ENCODE measurements around the gene POLR2H. TPM values are rescaled to one million over a fixed set of nuclear protein-coding genes. Genes with fewer than 3 reads are reported as not detected.
A peak's percentile ranks its signal among the peaks of the same experiment; 100 is the strongest.

The POLR2H gene
- total and polyA plus RNA-seq, 2 experiments from 2014 or later: 66.3 to 81.2 TPM

GRCh38 chr3:184389935-184390528 lies 28.5 kb downstream of the POLR2H start:
- no peaks in the 10 kb centered on the region for H3K9me3 ChIP-seq (ENCODE audit: low read depth)
- no peaks in the 10 kb centered on the region for H3K4me1 ChIP-seq (ENCODE audit: insufficient read depth)
- no peak for DNase-seq
- H4K20me1 ChIP-seq (ENCODE audit: insufficient read depth): no peaks in the 10 kb centered on the region
- H3K4me2 ChIP-seq (ENCODE audit: unreplicated experiment): no peak overlapping the region
- peaks cover 6% of the 10 kb centered on the region; the same call in 1 of the 2 replicates for H3K27me3 ChIP-seq (replicated peaks; ENCODE audit: insufficient read depth)
- in situ Hi-C loops (cut with MboI): no loop called here
- H3K4me3 ChIP-seq: no peak overlapping the region
- 69 to 80% methylated on average over 5 of the region's 5 CpGs for WGBS, 2 experiments (ENCODE audit: low coverage in 1 of 2, low lambda C conversion rate in 2 of 2, missing lambda C conversion rate in 2 of 2)
- no peaks in the 10 kb centered on the region for H3F3A ChIP-seq (ENCODE audit: insufficient read depth)
- no peaks in the 10 kb centered on the region for H3K36me3 ChIP-seq (ENCODE audit: low read depth)
- H3K9ac ChIP-seq: no peak overlapping the region
- no peak overlapping the region for H3K27ac ChIP-seq
- H3K9me2 ChIP-seq (ENCODE audit: insufficient read depth): no peaks in the 10 kb centered on the region
- no peak overlapping the region for H2AFZ ChIP-seq
- no peak for TF ChIP-seq EZH2 (IDR thresholded peaks at IDR 0.05; ENCODE audit: insufficient read depth, poor library complexity, severe bottlenecking)
- TF ChIP-seq EZH2phosphoT487 (IDR thresholded peaks at IDR 0.05; ENCODE audit: insufficient read depth, low read depth): no peak
- H3K79me2 ChIP-seq (ENCODE audit: insufficient read depth): no peaks in the 10 kb centered on the region

- no peaks in the 10 kb centered on the region for H3F3A ChIP-seq (ENCODE audit: insufficient read depth)
- no peak overlapping the region for H3K4me2 ChIP-seq (ENCODE audit: unreplicated experiment)
- no peaks in the 10 kb centered on the region for H3K9me2 ChIP-seq (ENCODE audit: insufficient read depth)
- no peaks in the 10 kb centered on the region for H3K4me1 ChIP-seq (ENCODE audit: insufficient read depth)
- H3K36me3 ChIP-seq (ENCODE audit: low read depth): no peaks in the 10 kb centered on the region
- no peaks in the 10 kb centered on the region for H3K79me2 ChIP-seq (ENCODE audit: insufficient read depth)
- H3K9ac ChIP-seq: no peak overlapping the region
- WGBS, 2 experiments (ENCODE audit: low coverage in 1 of 2, low lambda C conversion rate in 2 of 2, missing lambda C conversion rate in 2 of 2): 67 to 83% methylated on average over 3 of the region's 3 CpGs
- no peaks in the 10 kb centered on the region for H4K20me1 ChIP-seq (ENCODE audit: insufficient read depth)
- peak; percentile 16 for DNase-seq
- TF ChIP-seq EZH2phosphoT487 (IDR thresholded peaks at IDR 0.05; ENCODE audit: insufficient read depth, low read depth) (no peak), EZH2 (IDR thresholded peaks at IDR 0.05; ENCODE audit: insufficient read depth, poor library complexity, severe bottlenecking) (no peak)
- no peak overlapping the region for H3K4me3 ChIP-seq
- no peaks in the 10 kb centered on the region for H3K9me3 ChIP-seq (ENCODE audit: low read depth)
- in situ Hi-C loops (cut with MboI): no loop called here
- peaks cover 6% of the 10 kb centered on the region; the same call in 1 of the 2 replicates for H3K27me3 ChIP-seq (replicated peaks; ENCODE audit: insufficient read depth)
- H3K27ac ChIP-seq: no peak overlapping the region
- no peak overlapping the region for H2AFZ ChIP-seq
Observed at GRCh38 chr3:184391266-184391665, 29.8 kb downstream of the POLR2H start.

- 68 to 70% methylated on average over 5 of the region's 5 CpGs for WGBS, 2 experiments (ENCODE audit: low coverage in 1 of 2, low lambda C conversion rate in 2 of 2, missing lambda C conversion rate in 2 of 2)
Observed at GRCh38 chr3:184395320-184395660, 33.8 kb downstream of the POLR2H start.

GRCh38 chr3:184399410-184399809 lies 37.9 kb downstream of the POLR2H start:
- Histone ChIP-seq H3F3A (ENCODE audit: insufficient read depth) (no peaks in the 10 kb centered on the region), H3K36me3 (ENCODE audit: low read depth) (no peaks in the 10 kb centered on the region), H3K79me2 (ENCODE audit: insufficient read depth) (no peaks in the 10 kb centered on the region), H2AFZ (no peak overlapping the region), H3K9me3 (ENCODE audit: low read depth) (no peaks in the 10 kb centered on the region), H3K9me2 (ENCODE audit: insufficient read depth) (no peaks in the 10 kb centered on the region), H3K4me1 (ENCODE audit: insufficient read depth) (peaks cover 4% of the 10 kb centered on the region), H3K4me2 (ENCODE audit: unreplicated experiment) (peak overlapping the region; percentile 22), H3K27me3 (replicated peaks; ENCODE audit: insufficient read depth) (peaks cover 5% of the 10 kb centered on the region; the same call in 1 of the 2 replicates), H3K27ac (no peak overlapping the region), H3K4me3 (no peak overlapping the region), H3K9ac (no peak overlapping the region), H4K20me1 (ENCODE audit: insufficient read depth) (no peaks in the 10 kb centered on the region)
- TF ChIP-seq EZH2 (IDR thresholded peaks at IDR 0.05; ENCODE audit: insufficient read depth, poor library complexity, severe bottlenecking) (no peak), EZH2phosphoT487 (IDR thresholded peaks at IDR 0.05; ENCODE audit: insufficient read depth, low read depth) (no peak)
- 17 to 19% methylated on average over 8 to 9 of the region's 9 CpGs for WGBS, 2 experiments (ENCODE audit: low coverage in 1 of 2, low lambda C conversion rate in 2 of 2, missing lambda C conversion rate in 2 of 2)
- peak; percentile 96 for DNase-seq
- in situ Hi-C loops (cut with MboI): no loop called here

More at GRCh38 chr3:184395320-184395660, 33.8 kb downstream of the POLR2H start:
- no peaks in the 10 kb centered on the region for H3K79me2 ChIP-seq (ENCODE audit: insufficient read depth)
- H3K4me2 ChIP-seq (ENCODE audit: unreplicated experiment): no peak overlapping the region
- no peak overlapping the region for H3K27ac ChIP-seq
- H3K9ac ChIP-seq: no peak overlapping the region
- no peak for TF ChIP-seq EZH2phosphoT487 (IDR thresholded peaks at IDR 0.05; ENCODE audit: insufficient read depth, low read depth)
- TF ChIP-seq EZH2 (IDR thresholded peaks at IDR 0.05; ENCODE audit: insufficient read depth, poor library complexity, severe bottlenecking): no peak
- no peak for DNase-seq
- no peaks in the 10 kb centered on the region for H3F3A ChIP-seq (ENCODE audit: insufficient read depth)
- no peaks in the 10 kb centered on the region for H4K20me1 ChIP-seq (ENCODE audit: insufficient read depth)
- H2AFZ ChIP-seq: no peak overlapping the region
- H3K4me1 ChIP-seq (ENCODE audit: insufficient read depth): peaks cover 4% of the 10 kb centered on the region
- peaks cover 6% of the 10 kb centered on the region; the same call in 1 of the 2 replicates for H3K27me3 ChIP-seq (replicated peaks; ENCODE audit: insufficient read depth)
- no peaks in the 10 kb centered on the region for H3K9me2 ChIP-seq (ENCODE audit: insufficient read depth)
- in situ Hi-C loops (cut with MboI): no loop called here
- no peaks in the 10 kb centered on the region for H3K36me3 ChIP-seq (ENCODE audit: low read depth)
- H3K9me3 ChIP-seq (ENCODE audit: low read depth): no peaks in the 10 kb centered on the region
- H3K4me3 ChIP-seq: no peak overlapping the region

Measured in GM23248 (cell line).